ENCODE data around the gene SAV1.

SAV1 gene
- long read RNA-seq, partial matches to known transcripts, result 1 of 1 reads
- long read RNA-seq, other reads (novel, unspliced or antisense), result 0 of 1 reads

DNA sequence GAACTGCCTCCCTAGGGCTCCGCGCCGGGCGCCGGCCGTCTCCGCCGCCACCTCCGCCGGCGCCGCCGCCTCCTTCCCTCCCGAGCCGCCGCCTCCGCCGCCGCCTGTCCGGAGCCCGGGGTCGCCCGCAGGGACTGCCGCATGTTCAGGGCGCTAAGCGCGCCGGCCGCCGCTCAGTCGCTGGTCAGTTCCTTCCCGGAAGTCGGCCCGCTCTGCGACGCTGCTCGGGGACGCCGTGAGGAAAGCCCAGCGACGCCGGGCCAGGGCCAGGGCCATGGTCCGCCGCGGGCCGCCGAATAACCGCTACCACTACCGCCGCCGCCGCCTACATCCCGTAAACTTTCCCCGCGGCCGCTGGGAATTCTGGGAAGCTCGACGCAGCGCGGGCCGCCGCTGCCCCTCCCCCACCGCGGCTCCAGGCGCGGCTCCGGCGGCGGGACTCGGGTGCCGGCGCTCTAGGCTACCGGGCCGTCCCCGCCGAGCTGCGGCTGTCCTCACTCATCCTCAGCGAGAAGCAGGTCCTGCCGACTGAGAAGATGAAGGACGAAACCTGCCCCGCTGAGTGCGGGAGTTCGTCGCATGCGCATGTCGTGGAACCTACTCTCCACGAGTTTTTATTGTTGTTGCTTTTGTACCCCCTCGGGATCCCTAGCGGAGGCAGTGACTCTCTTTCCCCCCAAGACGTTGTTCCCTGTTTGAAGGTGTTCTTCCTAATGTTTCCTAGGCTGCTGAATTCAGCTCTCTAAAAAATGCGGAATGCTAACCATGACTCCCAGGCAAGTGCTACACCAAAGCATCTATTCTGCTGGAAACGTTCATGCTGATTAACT, at the start of gene SAV1:
SAV1 (minus strand) TSS at position 311 of the 830 bp plus-strand sequence. CDS start 339 bp downstream, outside the sequence.
- peak in 1 of 2 experiments; percentile 51 for DNase-seq (ENCODE audit: low read depth in 1 of 2, low spot score in 1 of 2)

DNA sequence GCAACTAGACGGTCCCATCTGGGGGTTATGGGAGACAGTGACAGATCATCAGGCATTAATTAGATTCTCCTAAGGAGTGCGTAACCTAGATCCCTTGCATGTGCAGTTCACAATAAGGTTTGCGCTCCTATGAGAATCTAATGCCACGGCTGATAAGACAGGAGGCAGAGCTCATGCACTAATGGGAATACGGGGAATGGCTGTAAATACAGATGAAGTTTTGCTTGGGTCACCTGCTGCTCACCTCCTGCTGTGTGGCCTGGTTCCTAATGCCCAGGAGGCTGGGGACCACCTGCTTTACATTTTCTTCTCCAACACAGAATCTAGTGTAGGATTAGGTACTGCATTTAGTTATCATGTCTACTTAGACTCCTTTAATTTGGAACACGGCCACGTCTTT, 49.7 kb upstream of the SAV1 start:
- H3K4me3 ChIP-seq (replicated peaks; ENCODE audit: insufficient read depth, low read length), result no peak overlapping the region
- TF ChIP-seq GABPA (IDR thresholded peaks at IDR 0.05; ENCODE audit: low read depth), result no peak
- TF ChIP-seq, protein P1, sequence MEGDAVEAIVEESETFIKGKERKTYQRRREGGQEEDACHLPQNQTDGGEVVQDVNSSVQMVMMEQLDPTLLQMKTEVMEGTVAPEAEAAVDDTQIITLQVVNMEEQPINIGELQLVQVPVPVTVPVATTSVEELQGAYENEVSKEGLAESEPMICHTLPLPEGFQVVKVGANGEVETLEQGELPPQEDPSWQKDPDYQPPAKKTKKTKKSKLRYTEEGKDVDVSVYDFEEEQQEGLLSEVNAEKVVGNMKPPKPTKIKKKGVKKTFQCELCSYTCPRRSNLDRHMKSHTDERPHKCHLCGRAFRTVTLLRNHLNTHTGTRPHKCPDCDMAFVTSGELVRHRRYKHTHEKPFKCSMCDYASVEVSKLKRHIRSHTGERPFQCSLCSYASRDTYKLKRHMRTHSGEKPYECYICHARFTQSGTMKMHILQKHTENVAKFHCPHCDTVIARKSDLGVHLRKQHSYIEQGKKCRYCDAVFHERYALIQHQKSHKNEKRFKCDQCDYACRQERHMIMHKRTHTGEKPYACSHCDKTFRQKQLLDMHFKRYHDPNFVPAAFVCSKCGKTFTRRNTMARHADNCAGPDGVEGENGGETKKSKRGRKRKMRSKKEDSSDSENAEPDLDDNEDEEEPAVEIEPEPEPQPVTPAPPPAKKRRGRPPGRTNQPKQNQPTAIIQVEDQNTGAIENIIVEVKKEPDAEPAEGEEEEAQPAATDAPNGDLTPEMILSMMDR (IDR thresholded peaks at IDR 0.05; ENCODE audit: insufficient read depth, low read length), result no peak
- TF ChIP-seq SPI1 (IDR thresholded peaks at IDR 0.05; ENCODE audit: borderline replicate concordance, low read depth), result no peak
- no peak for TF ChIP-seq POLR2AphosphoS5 (IDR thresholded peaks at IDR 0.05; ENCODE audit: low read depth)
- H3K27me3 ChIP-seq (ENCODE audit: insufficient read depth, poor library complexity, severe bottlenecking), result no peaks in the 10 kb centered on the region
- DNase-seq (ENCODE audit: low read depth in 1 of 2, low spot score in 1 of 2), result no peak
- H3K27ac ChIP-seq (replicated peaks), result no peak overlapping the region

More for the DNA sequence above, at the start of gene SAV1:
- Histone ChIP-seq H3K4me3 (replicated peaks; ENCODE audit: insufficient read depth, low read length) (peak within 1 kb of the TSS; percentile 80), H3K27ac (replicated peaks) (peak within 1 kb of the TSS; percentile 60), H3K27me3 (ENCODE audit: insufficient read depth, poor library complexity, severe bottlenecking) (no peaks in the 10 kb centered on the region)
- TF ChIP-seq POLR2AphosphoS5 (IDR thresholded peaks at IDR 0.05; ENCODE audit: low read depth), result peak; percentile 91
- TF ChIP-seq, protein P2, sequence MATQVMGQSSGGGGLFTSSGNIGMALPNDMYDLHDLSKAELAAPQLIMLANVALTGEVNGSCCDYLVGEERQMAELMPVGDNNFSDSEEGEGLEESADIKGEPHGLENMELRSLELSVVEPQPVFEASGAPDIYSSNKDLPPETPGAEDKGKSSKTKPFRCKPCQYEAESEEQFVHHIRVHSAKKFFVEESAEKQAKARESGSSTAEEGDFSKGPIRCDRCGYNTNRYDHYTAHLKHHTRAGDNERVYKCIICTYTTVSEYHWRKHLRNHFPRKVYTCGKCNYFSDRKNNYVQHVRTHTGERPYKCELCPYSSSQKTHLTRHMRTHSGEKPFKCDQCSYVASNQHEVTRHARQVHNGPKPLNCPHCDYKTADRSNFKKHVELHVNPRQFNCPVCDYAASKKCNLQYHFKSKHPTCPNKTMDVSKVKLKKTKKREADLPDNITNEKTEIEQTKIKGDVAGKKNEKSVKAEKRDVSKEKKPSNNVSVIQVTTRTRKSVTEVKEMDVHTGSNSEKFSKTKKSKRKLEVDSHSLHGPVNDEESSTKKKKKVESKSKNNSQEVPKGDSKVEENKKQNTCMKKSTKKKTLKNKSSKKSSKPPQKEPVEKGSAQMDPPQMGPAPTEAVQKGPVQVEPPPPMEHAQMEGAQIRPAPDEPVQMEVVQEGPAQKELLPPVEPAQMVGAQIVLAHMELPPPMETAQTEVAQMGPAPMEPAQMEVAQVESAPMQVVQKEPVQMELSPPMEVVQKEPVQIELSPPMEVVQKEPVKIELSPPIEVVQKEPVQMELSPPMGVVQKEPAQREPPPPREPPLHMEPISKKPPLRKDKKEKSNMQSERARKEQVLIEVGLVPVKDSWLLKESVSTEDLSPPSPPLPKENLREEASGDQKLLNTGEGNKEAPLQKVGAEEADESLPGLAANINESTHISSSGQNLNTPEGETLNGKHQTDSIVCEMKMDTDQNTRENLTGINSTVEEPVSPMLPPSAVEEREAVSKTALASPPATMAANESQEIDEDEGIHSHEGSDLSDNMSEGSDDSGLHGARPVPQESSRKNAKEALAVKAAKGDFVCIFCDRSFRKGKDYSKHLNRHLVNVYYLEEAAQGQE (IDR thresholded peaks at IDR 0.05; ENCODE audit: insufficient replicate concordance, low read depth), result no peak

DNA sequence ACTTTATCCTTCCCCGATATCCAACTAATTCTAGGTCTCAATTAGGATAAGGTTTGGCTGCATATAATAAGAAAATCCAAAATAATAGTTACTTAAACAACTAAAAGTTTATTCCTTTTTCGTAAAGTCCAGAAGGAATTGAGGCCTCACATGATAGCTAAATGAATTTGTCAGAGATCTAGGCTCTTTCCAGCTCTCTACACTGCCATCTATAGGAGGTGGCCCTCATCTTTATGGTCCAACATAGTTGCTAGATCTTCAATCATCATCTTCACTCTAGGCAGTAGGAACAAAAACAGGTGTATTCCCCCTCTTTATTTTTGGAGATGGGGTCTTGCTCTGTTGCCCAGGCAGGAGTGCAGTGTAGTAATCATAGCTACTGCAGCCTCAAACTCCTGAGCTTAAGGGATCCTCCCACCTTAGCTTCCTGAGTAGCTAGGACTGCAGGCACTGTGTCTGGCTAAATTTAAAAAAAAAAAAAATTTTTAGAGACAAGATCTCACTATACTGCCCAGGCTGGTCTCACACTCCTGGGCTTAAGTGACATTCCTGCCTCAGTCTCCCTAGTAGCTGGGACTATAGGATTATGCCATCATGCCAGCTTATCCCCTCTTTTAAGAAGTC, 46.5 kb upstream of the SAV1 start:
- Histone ChIP-seq H3K4me3 (replicated peaks; ENCODE audit: insufficient read depth, low read length) (no peak overlapping the region), H3K27ac (replicated peaks) (no peak overlapping the region), H3K27me3 (ENCODE audit: insufficient read depth, poor library complexity, severe bottlenecking) (no peaks in the 10 kb centered on the region)
- TF ChIP-seq, protein P2 (IDR thresholded peaks at IDR 0.05; ENCODE audit: insufficient replicate concordance, low read depth), result no peak
- TF ChIP-seq, protein P1 (IDR thresholded peaks at IDR 0.05; ENCODE audit: insufficient read depth, low read length), result peak; percentile 43
- DNase-seq (ENCODE audit: low read depth in 1 of 2, low spot score in 1 of 2), result peak in 1 of 2 experiments; percentile 8

DNA sequence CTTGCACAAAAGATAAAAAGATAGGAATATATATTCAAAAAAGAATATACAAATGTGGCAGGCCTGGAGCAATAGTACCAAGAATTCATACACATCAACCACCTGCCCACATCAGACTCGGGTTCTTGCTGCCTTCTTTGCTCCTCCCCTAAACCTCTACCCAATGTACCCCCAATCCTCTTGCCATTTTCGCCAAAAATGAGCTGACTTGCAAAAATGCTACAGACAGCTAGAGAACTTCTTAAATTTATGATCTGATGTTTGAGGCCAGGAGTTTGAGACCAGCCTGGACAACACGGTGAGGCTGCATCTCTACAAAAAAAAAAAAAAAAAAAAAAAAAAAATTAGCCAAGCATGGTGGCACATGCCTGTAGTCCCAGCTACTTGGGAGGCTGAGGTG, 42.9 kb upstream of the SAV1 start:
- no peak for DNase-seq (ENCODE audit: low read depth in 1 of 2, low spot score in 1 of 2)
- Histone ChIP-seq H3K27ac (replicated peaks) (no peak overlapping the region), H3K27me3 (ENCODE audit: insufficient read depth, poor library complexity, severe bottlenecking) (no peaks in the 10 kb centered on the region)

More for the DNA sequence above, 42.9 kb upstream of the SAV1 start:
- H3K4me3 ChIP-seq (replicated peaks; ENCODE audit: insufficient read depth, low read length), result no peak overlapping the region
- TF ChIP-seq, protein P1 (IDR thresholded peaks at IDR 0.05; ENCODE audit: insufficient read depth, low read length), result no peak
- TF ChIP-seq POLR2AphosphoS5 (IDR thresholded peaks at IDR 0.05; ENCODE audit: low read depth), result no peak
- no peak for TF ChIP-seq SPI1 (IDR thresholded peaks at IDR 0.05; ENCODE audit: borderline replicate concordance, low read depth)
- no peak for TF ChIP-seq GABPA (IDR thresholded peaks at IDR 0.05; ENCODE audit: low read depth)
- TF ChIP-seq, protein P2 (IDR thresholded peaks at IDR 0.05; ENCODE audit: insufficient replicate concordance, low read depth), result no peak
